ENCODE data around the gene PKDREJ.

GRCh38 chr22:46287873-46288751, 25.0 kb upstream of the PKDREJ start:
- no peak for TF ChIP-seq POLR2A (IDR thresholded peaks at IDR 0.05)
- TF ChIP-seq EP300 (IDR thresholded peaks at IDR 0.05) = no peak
- no peak for TF ChIP-seq CTCF (IDR thresholded peaks at IDR 0.05)

Measured in upper lobe of left lung (tissue), 4 donors.